Smooth muscle cell of the brain vasculature (primary cell): ENCODE results near the gene INIP.
"Not testable (repeated sequence)": the region's sequence is repeated elsewhere in the genome, so short reads cannot be mapped to it uniquely, and the experiment has no call there.

Source experiments
- DNase-seq: peaks from one replicate; pipeline ENCODE4 v3.0.0-alpha.2; 2012; ENCODE audit warnings: low read depth, low spot score

INIP gene

DNA sequence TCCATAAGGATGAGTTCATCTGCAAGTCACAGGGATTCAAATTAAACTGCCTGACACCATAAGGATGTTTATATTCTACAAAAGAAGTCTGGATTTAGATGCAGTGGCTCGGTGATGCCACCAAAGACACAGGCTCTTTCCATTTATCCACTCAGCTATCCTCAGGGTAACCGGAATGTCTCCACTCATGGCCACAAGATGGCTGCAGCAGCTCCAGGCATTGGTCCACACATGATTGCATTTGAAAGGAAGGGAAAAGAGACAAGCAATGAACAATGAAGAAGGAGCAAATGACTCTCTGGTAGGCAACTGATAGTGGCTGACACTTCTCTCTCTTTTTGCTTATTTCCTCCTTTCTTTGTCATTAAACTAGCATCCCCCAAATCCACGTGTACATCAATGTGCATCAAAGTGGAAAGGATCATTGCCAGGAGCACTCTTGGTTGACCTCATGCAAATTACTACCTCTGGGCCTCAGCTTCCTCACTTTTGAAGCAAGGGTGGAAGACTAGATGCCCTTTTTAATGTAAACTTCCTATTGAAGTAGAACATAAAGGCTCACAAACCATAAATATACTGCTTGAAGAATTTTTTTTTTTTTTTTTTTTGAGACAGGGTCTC, 25.4 kb upstream of the INIP start:
- DNase-seq: no peak

DNA sequence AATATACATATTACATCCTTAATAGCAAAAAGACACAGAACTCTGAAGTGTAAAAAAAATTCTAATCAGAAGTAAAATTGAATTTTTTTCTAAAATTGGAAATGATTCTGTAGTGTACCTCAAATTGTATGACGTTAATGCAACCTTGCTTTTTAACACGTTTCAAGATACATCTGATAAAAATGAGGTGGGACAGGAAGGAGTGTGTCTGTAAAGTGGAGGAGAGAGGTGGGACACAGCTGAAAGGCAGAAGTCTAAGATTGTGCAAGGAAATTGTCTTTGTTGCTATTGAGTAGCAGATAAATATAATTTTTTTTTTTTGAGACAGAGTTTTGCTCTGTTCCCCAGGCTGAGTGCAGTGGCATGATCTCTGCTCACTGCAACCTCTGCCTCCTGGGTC, 17.0 kb upstream of the INIP start:
- no peak for DNase-seq

DNA sequence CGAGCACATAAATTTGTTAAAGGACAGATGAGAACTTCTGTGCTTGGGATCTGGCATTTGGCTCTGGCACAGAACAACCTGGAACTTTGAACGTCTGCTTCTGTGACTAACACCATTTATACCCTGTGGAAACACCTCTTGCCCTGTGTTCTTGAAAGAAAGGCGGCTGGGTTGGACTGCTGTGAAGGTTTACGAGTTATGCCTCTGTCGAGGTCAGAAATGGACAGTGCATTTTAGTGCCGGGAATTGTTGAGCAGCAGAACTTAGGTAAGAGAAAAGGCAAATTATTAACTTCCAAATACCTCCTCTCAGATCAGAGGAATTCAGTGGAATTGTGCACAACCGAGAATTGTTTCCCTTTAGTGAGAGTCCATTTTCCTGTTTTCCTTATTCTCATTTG, 14.1 kb upstream of the INIP start:
- no peak for DNase-seq

DNA sequence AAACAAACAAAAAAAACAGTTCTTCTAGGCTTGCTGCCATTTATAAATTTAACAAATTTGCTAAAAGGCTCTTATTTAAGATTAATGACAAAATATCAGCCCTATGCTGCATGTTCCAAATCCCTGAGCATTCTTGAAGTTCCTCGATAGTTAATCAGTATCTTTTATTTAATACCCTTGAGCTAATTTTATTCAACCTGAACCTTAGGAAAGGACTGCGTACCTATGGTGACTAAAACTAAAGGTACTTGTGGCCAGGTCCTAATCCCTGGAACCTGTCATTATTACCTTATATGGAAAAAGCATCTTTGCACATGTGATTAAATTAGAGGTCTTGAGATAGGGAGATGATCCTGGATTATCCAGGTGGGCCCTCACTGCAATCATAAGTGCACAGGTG, 10.5 kb upstream of the INIP start:
- DNase-seq: no peak

DNA sequence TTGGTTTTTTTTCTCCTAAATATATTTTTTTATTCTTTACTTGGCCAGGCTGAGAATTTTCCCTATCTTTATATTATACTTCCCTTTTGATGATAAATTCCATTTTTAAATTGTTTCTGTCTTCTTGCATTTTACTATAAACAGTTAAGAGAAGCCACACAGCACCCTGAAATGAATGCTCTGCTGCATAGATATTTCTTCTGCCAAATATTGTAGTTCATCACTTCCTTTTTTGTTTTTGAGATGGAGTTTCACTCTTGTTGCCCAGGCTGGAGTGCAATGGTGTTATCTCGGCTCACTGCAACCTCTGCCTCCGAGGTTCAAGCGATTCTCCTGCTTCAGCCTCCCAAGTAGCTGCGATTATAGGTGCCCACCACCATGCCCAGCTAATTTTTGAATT, 8.5 kb upstream of the INIP start:
- no peak for DNase-seq

DNA sequence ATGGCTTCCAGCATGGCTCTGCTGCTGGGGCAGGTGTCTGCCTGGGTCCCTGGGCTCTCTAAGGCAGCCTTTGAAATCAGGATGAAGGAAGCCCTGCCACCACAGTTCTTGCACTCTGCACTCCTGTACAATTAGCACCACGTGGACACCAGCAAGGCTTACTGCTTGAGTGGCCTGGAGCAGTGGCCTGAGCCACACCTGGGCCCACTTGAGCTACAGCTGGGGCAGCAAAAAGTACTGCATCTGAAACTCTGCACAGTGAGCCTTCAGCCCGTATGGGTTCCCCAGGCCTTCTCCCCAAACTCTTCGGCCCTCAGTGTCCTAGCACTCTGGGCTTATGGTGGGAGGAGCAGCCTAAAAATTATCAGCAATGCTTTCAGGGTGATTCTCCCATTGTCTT, 8.0 kb upstream of the INIP start:
- DNase-seq: no peak

DNA sequence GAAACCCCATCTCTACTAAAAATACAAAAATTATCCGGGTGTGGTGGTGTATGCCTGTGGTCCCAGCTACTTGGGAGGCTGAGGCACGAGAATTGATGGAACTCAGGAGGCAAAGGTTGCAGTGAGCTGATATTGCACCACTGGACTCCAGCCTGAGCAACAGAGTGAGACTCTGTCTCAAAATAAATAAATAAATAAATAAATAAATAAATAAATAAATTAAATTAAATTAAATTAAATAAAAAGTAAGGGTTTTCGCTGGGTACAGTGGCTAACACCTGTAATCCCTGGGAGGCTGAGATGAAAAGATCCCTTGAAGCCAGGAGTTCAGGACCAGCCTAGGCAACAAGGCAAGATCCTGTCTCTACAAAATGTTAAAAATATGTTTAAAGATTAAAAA, 4.8 kb upstream of the INIP start:
- DNase-seq: not testable (repeated sequence)

DNA sequence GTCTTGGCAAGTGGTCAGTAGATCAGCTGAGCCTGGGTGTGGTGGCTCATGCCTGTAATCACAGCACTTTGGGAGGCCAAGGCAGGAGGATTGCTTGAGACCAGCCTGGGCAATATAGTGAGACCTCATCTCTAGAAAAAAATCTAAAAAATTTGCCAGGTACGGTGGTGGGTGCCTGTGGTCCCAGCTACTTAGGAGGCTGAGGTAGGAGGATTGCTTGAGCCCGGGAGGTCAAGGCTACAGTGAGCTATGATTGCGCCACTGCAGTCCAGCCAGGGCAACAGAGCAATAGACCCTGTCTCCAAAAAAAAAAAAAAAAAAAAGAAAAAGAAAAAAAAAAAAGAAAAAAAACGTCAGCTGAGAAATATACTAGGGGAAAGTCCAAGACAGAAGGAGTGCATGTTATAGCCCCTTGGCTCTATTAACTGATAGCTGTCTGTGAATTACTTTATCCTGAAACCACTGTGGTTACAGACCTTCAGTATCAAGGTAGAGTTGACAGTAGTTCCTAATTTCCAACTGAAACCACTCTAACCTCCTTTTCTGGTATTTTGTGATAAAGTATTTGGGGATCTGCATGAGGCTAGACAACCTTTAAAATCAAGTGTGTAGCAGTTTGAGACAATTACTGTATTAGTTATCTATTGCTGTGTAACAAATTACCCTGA, 2.3 kb upstream of the INIP start:
- no peak for DNase-seq

DNA sequence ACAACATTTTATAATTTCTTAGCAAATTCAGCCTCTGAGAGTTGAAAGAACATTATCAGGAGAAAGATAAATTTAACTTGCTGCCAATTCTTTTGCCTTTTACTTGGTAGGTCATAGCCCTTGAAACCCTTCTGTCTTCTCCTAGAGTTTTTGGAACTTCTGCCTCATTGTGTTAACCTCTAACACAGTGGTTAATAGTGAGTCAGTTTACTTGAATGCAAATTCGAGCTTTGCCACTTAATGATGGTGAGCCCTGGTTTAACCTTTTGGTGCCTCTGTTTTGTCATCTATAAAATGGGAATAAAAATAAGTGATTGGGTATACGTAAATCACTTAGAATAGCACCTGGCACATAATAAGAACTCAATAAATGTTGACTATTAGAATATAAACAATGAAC, 1.8 kb upstream of the INIP start:
- DNase-seq: no peak

DNA sequence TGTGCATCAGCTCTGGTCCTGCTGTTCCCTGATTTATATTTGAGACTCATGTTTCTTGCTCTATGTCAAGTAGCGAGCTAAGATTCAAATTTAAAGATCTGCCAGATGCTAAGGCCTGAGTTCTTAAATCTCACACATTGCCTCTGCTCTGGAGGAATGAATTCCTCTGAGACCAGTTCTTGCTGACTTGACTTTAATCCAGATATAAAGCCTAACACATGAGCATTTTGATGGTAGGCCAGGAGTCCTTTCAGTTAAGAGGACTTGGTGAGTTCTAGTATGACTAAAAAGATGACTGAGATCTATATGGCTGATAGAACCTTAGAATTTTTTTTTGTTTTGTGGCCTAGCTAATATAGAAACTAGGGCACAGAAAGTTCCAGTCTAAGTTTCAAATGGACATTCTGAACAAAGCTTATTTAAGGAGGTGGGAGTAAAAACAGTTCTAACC, 1.3 kb upstream of the INIP start:
- no peak for DNase-seq

DNA sequence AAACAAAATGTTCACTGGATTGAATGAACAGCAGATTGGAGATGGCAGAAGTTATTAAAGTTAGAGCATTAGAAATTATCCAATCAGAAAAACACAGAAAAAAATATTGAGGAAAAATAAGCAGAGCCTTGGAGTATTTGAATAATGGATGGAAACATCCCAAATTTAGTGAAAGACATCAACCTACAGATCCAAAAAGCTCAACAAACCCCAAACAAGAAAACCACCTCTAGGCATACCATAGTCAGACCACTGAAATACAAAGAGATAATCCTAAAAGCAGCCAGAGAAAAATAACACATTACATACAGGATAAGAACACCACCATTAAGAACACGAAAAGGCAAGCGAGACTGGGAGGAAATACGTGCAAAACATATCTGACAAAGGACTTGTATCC, 5.2 kb downstream of the INIP start:
- no peak for DNase-seq

DNA sequence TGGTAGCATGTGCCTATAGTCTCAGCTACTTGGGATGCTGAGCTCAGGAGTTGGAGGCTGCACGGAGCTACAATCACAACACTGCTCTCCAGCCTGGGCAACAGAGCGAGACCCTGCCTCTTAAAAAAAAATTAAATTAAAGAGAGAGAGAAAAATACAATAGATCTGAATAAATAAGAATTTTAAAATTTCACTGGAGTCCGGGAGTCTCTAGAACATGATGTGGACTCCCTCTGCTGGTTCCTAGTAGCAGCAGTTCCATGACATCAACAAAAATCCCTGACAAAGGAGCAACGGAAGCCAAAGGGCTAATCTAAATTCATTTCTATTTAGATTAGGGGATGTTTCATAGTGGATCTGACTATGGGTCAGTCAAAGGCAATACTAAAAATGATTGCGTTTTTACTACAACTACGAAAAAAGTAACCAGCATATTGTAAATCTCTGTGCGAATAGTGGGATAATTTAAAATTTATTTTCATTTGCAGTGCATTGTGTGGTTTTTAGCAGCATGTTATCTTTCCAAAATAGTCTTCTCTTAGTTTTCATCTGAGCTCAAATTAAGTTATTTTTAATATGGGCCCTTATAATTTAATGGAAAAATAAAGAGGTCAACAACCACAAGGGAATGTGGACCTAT, 6.7 kb downstream of the INIP start:
- no peak for DNase-seq

DNA sequence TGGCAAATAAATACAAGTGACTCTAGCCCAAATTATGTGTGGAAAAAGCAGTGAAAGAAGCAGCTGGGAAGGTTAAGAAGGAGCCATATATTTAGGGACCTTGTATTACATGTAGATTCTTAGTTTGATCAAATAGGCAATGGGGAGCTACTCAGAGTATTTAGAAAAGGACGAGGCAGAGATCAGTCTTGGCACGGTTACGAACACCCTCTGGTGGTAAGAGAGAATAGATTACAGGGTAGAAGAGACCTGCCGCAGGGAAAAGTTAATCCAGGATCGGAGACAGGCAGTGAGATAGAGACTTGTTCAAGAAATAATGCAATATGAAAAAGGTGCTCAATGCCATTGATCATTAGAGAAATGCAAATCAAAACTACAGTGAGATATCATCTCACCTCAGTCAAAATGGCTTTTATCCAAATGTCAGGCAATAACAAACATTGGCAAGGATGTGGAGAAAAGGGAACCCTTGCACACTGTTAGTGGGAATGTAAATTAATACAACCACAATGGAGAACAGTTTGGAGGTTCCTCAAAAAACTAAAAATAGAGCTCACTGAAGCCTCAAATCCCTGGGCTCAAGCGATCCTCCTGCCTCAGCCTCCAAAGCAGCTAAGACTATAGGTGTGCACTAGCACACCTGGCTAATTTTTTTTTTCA, 12.0 kb downstream of the INIP start:
- DNase-seq: no peak

DNA sequence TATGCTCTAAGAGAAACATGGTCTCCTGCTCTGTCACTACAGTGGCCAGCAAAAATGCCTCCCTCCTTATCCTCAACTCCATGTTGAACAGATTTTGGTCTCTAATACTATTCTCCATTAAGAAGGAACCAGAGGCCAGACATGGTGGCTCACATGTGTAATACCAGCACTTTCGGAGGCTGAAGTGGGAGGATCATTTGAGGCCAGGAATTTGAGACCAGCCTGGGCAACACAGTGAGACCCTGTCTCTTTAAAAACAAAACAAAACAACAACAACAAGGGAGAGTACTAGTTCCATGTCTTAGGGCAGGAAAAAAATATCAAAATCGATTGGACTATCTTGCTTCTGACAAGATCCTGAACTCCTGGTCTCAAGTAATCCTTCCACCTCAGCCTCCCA, 14.6 kb downstream of the INIP start:
- no peak for DNase-seq

DNA sequence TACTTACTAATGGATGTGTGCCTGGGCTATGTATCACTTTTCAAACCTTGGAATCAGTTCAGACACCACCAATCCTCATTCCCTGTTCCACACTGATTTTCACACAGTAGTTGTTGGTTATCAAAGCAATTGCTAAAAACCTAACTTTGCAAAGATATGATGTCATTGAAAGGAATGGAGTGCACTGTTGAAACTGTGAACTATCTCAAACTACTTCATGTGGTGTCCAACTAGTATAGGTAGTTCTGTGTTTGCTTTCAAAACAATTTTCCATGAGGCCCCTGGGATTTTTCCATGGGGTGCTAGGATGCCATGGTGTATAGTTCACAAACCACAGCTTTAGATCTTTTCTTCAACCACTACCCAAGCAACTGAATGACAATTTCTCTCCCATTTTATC, 17.8 kb downstream of the INIP start:
- no peak for DNase-seq

DNA sequence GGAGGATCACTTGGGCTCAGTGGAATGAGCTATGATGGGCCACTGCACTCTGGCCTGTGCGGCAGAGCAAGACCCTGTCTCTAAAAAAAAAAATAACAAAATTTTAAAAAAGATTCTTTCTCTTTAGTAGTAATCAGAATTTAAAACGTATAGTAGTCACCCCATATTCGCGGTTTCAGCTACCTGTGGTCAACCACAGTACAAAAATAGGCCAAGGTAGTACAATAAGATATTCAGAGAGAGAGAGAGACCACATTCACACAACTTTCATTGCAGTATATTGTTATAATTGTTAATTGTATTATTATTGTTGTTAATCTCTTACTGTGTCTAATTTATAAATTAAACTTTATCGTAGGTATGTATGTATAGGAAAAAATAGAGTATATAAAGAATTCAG, 18.7 kb downstream of the INIP start:
- no peak for DNase-seq

DNA sequence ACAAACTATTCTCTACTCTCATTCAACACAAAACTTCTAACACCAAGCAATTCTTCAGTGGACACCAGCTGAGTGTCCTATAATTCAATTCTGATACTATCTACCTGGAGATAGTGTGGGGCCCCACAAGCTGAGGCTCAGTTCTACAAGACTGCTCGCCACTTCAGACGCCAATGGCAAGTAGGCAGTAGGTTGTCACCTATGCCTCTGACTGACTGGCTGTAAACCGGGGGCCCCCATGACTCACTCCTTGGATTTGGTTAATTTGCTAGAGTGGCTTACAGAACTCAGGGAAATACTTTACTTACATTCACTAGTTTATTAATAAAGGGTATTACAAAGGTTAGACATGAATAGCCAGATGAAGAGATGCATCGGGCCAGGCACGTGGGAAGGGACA, 21.5 kb downstream of the INIP start:
- no peak for DNase-seq

DNA sequence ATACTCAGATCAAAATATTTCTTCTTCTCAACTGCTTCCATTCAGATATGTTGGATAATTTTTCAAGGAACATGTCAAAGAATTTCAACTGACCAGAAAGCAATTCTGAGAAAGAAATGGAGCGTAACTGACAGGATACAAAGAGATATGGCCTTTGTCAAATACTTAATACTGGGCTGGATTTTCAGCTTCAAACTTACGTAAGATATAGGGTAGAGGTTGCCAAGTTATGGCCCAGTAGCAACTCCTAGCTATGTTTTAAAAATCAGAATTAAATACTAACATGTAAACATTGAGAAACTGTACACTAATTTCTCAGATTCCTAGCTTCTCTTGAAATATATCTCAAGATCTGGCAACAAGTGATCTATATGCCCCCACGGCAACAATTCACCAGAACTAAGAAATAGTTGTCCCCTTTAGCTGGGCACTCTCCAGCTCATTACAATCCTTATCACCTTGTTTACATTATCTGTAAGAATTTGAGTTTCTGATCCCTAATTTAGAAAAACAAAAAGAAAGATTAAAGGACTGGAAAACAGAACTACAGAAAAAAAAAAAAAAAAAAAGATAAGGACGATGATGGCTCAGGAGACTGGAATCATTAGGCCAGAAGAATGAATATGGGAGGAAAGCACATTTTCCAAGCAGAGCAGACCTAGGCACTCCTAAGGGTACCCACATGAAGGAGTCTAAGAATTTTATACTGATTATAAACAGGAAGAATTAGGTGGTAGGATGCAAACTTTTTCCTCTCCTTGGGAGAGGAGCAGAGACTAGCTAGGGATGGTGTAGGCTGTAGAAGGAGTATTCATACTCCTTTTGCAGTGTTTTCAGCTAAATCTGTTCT, 23.0 kb downstream of the INIP start:
- no peak for DNase-seq

DNA sequence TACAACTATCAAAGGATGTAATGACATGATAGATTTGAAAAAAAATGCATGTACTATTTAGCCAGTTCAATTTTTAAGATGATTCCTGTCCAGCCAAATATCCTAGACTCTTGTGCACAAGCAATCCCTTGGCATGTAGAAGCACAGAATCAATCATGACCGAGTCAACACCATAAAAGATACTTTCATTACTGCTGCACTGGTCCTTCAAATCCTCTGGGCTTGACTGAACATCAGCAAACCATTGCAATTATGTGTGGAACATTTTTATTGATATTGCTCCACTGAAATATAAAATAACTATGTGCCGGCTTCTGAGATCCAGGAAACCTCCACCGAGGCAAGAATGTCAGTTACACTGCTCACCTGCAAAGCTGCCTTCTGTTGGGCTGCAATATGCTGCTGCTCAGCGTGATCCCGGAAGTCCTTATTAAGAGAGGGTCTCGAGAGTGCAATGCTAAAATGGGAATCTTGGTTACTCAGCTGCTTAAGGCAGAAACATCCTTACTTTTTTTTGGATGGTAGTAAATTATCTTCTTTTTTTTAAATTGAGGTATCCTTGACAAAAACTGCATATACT, 28.7 kb downstream of the INIP start:
- DNase-seq: no peak

DNA sequence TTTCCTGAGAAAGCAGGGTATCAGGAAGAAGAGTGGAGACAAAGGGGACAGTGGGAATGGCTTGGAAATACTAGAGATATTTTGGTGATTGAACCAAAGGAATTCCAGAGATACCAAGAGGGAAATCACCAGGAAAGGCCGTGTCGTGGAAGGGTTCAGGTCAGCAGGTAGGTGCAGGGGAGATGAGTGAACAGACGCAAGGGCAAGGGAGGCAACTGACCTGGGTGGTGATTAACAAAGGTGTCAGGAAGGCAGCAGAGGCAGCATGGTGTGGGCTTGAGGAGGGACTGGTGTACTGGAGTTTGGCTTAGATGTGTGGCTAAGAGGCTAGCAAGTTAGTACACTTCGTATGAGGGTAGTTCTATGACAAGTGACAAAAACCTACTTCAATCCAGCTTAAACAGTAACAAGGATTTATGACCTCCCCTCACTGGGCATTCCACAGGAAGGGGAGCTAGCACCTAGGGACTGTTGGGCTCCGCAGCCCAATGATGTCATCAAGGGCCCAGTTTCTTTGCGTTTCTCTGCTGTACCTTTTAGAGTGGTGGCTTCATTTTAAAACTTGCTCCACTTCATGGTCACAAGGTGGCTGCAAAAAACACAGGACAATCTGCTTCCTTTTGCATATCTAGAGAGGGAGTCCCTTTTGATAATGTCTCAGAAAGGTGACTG, 37.0 kb downstream of the INIP start:
- no peak for DNase-seq

DNA sequence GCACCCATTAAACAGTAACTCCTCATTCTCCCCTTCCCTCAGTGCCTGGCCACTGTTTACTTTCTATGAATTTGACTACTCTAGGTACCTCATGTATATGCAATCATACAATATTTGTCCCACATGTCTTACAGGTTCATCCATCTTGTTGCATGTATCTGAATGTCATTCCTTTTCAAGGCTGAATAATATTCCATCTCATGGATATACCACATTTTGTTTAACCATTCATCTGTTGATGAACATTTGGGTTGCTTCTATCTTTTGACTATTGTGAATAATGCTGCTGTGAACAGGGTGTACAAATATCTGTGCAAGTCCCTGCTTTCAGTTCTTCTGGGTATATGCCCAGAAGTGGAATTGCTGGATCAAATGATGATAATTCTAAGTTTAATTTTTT, 40.9 kb downstream of the INIP start:
- DNase-seq: no peak
